Gastrocnemius medialis (tissue), 4 donors: ENCODE results near the gene ZKSCAN4.

Source experiments
- CTCF ChIP-seq, 5 experiments: fragments of 450-650 bp in 3 of 5; fragments of 200-600 bp in 2 of 5; sonication (generic) in 2 of 5; IDR thresholded peaks in 4 of 5; conservative IDR thresholded peaks in 1 of 5; 1 replicate in 4 of 5; 2 replicates in 1 of 5; pipeline ENCODE4 v1.5.1; 2016 to 2019; ENCODE audit warnings: antibody characterized with exemption in 5 of 5, mild to moderate bottlenecking in 3 of 5, moderate library complexity in 3 of 5
- POLR2A ChIP-seq, 2 donors: fragments of 450-650 bp; IDR thresholded peaks; one replicate each; pipeline ENCODE4 v1.6.1; 2017; ENCODE audit warnings: antibody characterized with exemption in 2 of 2, mild to moderate bottlenecking in 2 of 2, moderate library complexity in 2 of 2

- no peak for TF ChIP-seq CTCF (IDR thresholded peaks at IDR 0.05 in 4 of 5, conservative IDR thresholded peaks at IDR 0.05 in 1 of 5)
- TF ChIP-seq POLR2A (IDR thresholded peaks at IDR 0.05): no peak
Observed at GRCh38 chr6:28245206-28245941, 6.7 kb downstream of the ZKSCAN4 start.
